Smooth muscle cell (in vitro differentiated cells): ENCODE data around the gene MAP4K2. TPM values are rescaled to one million over a fixed set of nuclear protein-coding genes. Genes with fewer than 3 reads are reported as not detected.

Experiments
- DNase-seq: peaks from one replicate; lab custom pipeline; 2025; ENCODE audit not compliant: unreplicated experiment; lab: John Stamatoyannopoulos, UW
- H2AFZ ChIP-seq: fragments of 200-600 bp; sonication (generic); 2 replicates; pipeline ENCODE4 v1.6.0; 2016; ENCODE audit warnings: antibody characterized with exemption, low read depth, mild to moderate bottlenecking
- H3F3A ChIP-seq: fragments of 200-600 bp; sonication (generic); 2 replicates; pipeline ENCODE4 v1.6.0; 2017; ENCODE audit warnings: antibody characterized with exemption, low read depth
- H3K27ac ChIP-seq: fragments of 200-600 bp; sonication (generic); 2 replicates; pipeline ENCODE4 v1.5.1; 2016; ENCODE audit warnings: low read depth, mild to moderate bottlenecking
- H3K27me3 ChIP-seq: fragments of 200-600 bp; sonication (generic); 2 replicates; pipeline ENCODE4 v1.6.1; 2016; ENCODE audit warnings: low read depth, mild to moderate bottlenecking
- H3K36me3 ChIP-seq: fragments of 200-600 bp; sonication (generic); 2 replicates; pipeline ENCODE4 v1.5.1; 2016; ENCODE audit warnings: low read depth
- H3K4me1 ChIP-seq: fragments of 200-600 bp; sonication (generic); 2 replicates; pipeline ENCODE4 v1.5.1; 2016; ENCODE audit warnings: low read depth
- H3K4me2 ChIP-seq: fragments of 200-600 bp; sonication (generic); 2 replicates; pipeline ENCODE4 v1.6.0; 2016; ENCODE audit warnings: mild to moderate bottlenecking
- H3K4me3 ChIP-seq: fragments of 200-600 bp; sonication (generic); 2 replicates; pipeline ENCODE4 v1.5.1; 2016; ENCODE audit warnings: mild to moderate bottlenecking
- H3K79me2 ChIP-seq: fragments of 200-600 bp; sonication (generic); 2 replicates; pipeline ENCODE4 v1.6.0; 2016; ENCODE audit warnings: low read depth, mild to moderate bottlenecking
- H3K9ac ChIP-seq: fragments of 200-600 bp; sonication (generic); 2 replicates; pipeline ENCODE4 v1.6.0; 2016; ENCODE audit warnings: low read depth
- H3K9me3 ChIP-seq: fragments of 200-600 bp; sonication (generic); replicated peaks from 2 replicates; pipeline ENCODE4 v1.5.1; 2016; ENCODE audit warnings: low read depth
- H4K20me1 ChIP-seq: fragments of 200-600 bp; sonication (generic); 2 replicates; pipeline ENCODE4 v1.6.0; 2016; ENCODE audit warnings: low read depth
- CTCF ChIP-seq: fragments of 200-600 bp; sonication (generic); IDR thresholded peaks from 2 replicates; pipeline ENCODE4 v1.5.1; 2017; ENCODE audit warnings: borderline replicate concordance, mild to moderate bottlenecking, antibody characterized with exemption; ENCODE audit not compliant: insufficient read depth, poor library complexity, severe bottlenecking
- WGBS: methylation state at CpG from one replicate; pipeline ENCODE4 v1.1.7; 2016; ENCODE audit warnings: low lambda C conversion rate; 5-methylcytosine and 5-hydroxymethylcytosine counted together
- polyA plus RNA-seq: library from polyadenylated mRNA; unstranded; fragments of >200 nt; fragmentation: Nextera tagmentation; extraction: Ambion mirVana; gene quantifications from 2 replicates; pipeline ENCODE4 v1.2.1, GENCODE V29; 2016
- total RNA-seq: library from RNA; depleted of rRNA; stranded (reverse); fragments of >200 nt; gene quantifications from 2 replicates; pipeline ENCODE4 v1.2.3, GENCODE V29; 2014

Gene MAP4K2
- total and polyA plus RNA-seq, 2 experiments from 2014 or later: 23.6 to 28.9 TPM

DNA sequence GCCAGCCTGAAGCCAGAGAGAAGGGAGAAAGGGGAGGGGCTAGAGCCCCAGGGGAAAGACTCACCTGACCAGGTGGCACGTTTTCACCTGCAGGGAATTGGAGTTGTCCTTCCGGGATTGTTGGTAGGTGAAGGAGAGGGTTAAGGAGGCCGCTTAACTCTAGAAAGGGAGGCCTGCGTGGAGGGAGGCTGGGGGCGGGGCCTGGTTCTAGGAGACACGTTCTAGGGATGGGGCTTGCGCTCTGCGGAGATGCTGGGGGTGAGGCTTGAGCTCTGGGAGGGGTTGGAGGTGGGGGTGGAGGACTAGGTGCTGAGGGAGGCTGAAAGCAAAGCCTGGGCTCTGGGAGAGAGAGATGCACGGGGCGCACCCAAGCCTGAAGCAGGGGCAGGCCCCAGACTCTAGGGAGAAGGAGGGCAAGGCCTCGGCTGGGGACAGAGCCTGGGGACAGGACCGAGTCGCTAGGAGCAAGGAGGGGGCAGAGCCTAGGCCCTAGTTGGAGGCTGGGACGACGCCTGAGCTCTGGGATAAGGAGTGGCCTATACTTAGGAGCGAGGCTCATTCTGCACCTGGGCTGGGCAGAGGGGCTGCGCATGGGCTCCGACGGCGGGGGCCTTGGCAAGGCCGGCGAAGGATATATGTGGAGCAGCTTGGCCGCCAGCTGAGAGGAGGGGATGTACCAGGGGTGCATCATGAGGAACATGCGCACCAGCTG, 61.5 kb downstream of the MAP4K2 start:
- no peaks in the 10 kb centered on the region for H3F3A ChIP-seq
- H4K20me1 ChIP-seq: no peaks in the 10 kb centered on the region
- no peak overlapping the region for H3K4me3 ChIP-seq
- H2AFZ ChIP-seq: no peak overlapping the region
- no peak overlapping the region for H3K9ac ChIP-seq
- H3K27me3 ChIP-seq: peaks cover 44% of the 10 kb centered on the region
- WGBS: 27% methylated on average over 23 of the region's 24 CpGs
- TF ChIP-seq CTCF: no peak
- no peak for DNase-seq
- H3K4me1 ChIP-seq: peaks cover 22% of the 10 kb centered on the region
- no peaks in the 10 kb centered on the region for H3K79me2 ChIP-seq
- no peaks in the 10 kb centered on the region for H3K9me3 ChIP-seq
- no peak overlapping the region for H3K4me2 ChIP-seq
- no peaks in the 10 kb centered on the region for H3K36me3 ChIP-seq
- H3K27ac ChIP-seq: no peak overlapping the region

GRCh38 chr11:64739871-64740270, 63.1 kb downstream of the MAP4K2 start:
- no peaks in the 10 kb centered on the region for H3K36me3 ChIP-seq
- no peaks in the 10 kb centered on the region for H3K79me2 ChIP-seq
- no peak for TF ChIP-seq CTCF
- no peaks in the 10 kb centered on the region for H4K20me1 ChIP-seq
- peaks cover 44% of the 10 kb centered on the region for H3K27me3 ChIP-seq
- 97% methylated on average over 12 of the region's 12 CpGs for WGBS
- no peak overlapping the region for H3K27ac ChIP-seq
- no peak overlapping the region for H3K9ac ChIP-seq
- H3K4me3 ChIP-seq: no peak overlapping the region
- no peak overlapping the region for H3K4me2 ChIP-seq
- no peak overlapping the region for H2AFZ ChIP-seq
- no peaks in the 10 kb centered on the region for H3K9me3 ChIP-seq
- H3K4me1 ChIP-seq: peaks cover 12% of the 10 kb centered on the region
- DNase-seq: no peak
- no peaks in the 10 kb centered on the region for H3F3A ChIP-seq

GRCh38 chr11:64736654-64737053, 66.4 kb downstream of the MAP4K2 start:
- peaks cover 16% of the 10 kb centered on the region for H3K27me3 ChIP-seq
- no peaks in the 10 kb centered on the region for H3K4me1 ChIP-seq
- no peaks in the 10 kb centered on the region for H3K79me2 ChIP-seq
- H4K20me1 ChIP-seq: no peaks in the 10 kb centered on the region
- no peaks in the 10 kb centered on the region for H3K36me3 ChIP-seq
- no peak for TF ChIP-seq CTCF
- no peaks in the 10 kb centered on the region for H3F3A ChIP-seq
- 94% methylated on average over 15 of the region's 15 CpGs for WGBS
- H3K4me2 ChIP-seq: no peak overlapping the region
- H3K9me3 ChIP-seq: no peaks in the 10 kb centered on the region
- no peak overlapping the region for H3K9ac ChIP-seq
- DNase-seq: no peak
- no peak overlapping the region for H2AFZ ChIP-seq
- H3K27ac ChIP-seq: no peak overlapping the region
- H3K4me3 ChIP-seq: no peak overlapping the region

DNA sequence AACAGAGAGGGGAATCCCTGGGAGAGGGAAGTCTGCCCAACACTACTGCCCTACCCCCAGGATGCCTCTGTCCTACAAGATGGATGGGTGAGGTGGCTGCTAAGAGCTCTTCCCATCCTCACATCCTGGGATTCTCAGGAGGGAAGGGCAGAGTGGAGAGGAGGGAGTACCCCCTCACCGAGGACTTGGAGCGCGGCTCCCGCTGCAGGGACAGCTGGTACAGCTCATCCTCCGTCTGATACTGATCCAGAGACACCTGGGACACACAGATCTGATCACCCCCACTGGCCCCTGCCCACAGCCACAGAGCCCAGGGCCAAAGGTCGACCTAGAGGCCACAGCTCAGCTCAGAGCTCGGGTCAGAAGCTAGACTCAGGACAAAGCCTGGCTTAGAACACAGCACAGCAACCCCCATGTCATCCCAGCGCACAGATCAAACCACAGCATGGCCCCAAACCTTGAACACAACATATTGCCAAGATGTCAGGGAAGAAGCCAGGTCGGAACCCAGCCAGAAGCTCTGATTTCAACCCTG, 67.2 kb downstream of the MAP4K2 start:
- no peak for DNase-seq
- no peaks in the 10 kb centered on the region for H4K20me1 ChIP-seq
- no peak overlapping the region for H3K27ac ChIP-seq
- no peaks in the 10 kb centered on the region for H3K4me1 ChIP-seq
- no peaks in the 10 kb centered on the region for H3K9me3 ChIP-seq
- H3K4me3 ChIP-seq: no peak overlapping the region
- no peak for TF ChIP-seq CTCF
- 93% methylated on average over 9 of the region's 9 CpGs for WGBS
- no peak overlapping the region for H3K9ac ChIP-seq
- no peak overlapping the region for H2AFZ ChIP-seq
- no peaks in the 10 kb centered on the region for H3K79me2 ChIP-seq
- peaks cover 7% of the 10 kb centered on the region for H3K27me3 ChIP-seq
- no peaks in the 10 kb centered on the region for H3K36me3 ChIP-seq
- H3F3A ChIP-seq: no peaks in the 10 kb centered on the region
- H3K4me2 ChIP-seq: no peak overlapping the region
